Left lung (tissue), 10 donors: ENCODE results near the gene PARP3. TPM values are rescaled to one million over a fixed set of nuclear protein-coding genes. Genes with fewer than 3 reads are reported as not detected.

Source experiments
- ATAC-seq: fragments of 200-7000 bp; cut with Tn5 transposase; one replicate; pipeline ENCODE4 v1.9.1; 2020; ENCODE audit warnings: moderate library complexity
- DNase-seq, 4 donors: peaks; one replicate each; pipeline ENCODE4 v3.0.0-alpha.2; 2013 to 2020
- H3K27ac ChIP-seq, 2 donors: fragments of 200-600 bp; sonication (generic) in 1 of 2; one replicate each; pipeline versions ENCODE4 v1.5.0 to v1.8.0; 2020 to 2021
- H3K27me3 ChIP-seq, 2 donors: fragments of 200-600 bp; sonication (generic) in 1 of 2; one replicate each; pipeline versions ENCODE4 v1.5.0 to v1.8.0; 2020 to 2021
- H3K36me3 ChIP-seq, 2 donors: fragments of 200-600 bp; sonication (generic) in 1 of 2; one replicate each; pipeline versions ENCODE4 v1.5.0 to v1.8.0; 2020 to 2021
- H3K4me1 ChIP-seq, 2 donors: fragments of 200-600 bp; one replicate each; pipeline ENCODE4 v1.8.0; 2021
- H3K4me3 ChIP-seq, 2 donors: fragments of 200-600 bp; sonication (generic) in 1 of 2; one replicate each; pipeline versions ENCODE4 v1.5.0 to v1.8.0; 2020 to 2021; ENCODE audit warnings: mild to moderate bottlenecking in 1 of 2
- H3K9me3 ChIP-seq, 2 donors: fragments of 200-600 bp; sonication (generic) in 1 of 2; one replicate each; pipeline versions ENCODE4 v1.5.0 to v1.8.0; 2020 to 2021
- intact Hi-C, 2 donors: fragments of 100-400 bp; cut with DNase I; formaldehyde crosslinking; loops; one replicate each; pipeline versions ENCODE4 v1.11.2 to v1.14.2; 2022
- polyA plus RNA-seq, 6 donors: library from polyadenylated mRNA; unstranded; fragments of 120-200 nt; gene quantifications; one replicate each; pipeline ENCODE4 v1.2.1, GENCODE V29; 2013; ENCODE audit not compliant: insufficient read length in 6 of 6
- total RNA-seq, 2 donors: library from RNA; stranded (reverse); fragmentation: NEBNext Ultra II Directional; extraction: Animal tissue kit (Norgen Biotek cat#: 25700); gene quantifications; one replicate each; pipeline ENCODE4 v1.2.1, GENCODE V29; 2021
- TF ChIP-seq, protein P1 (sequence below), 2 donors: fragments of 200-600 bp; sonication (generic) in 1 of 2; IDR thresholded peaks; one replicate each; pipeline versions ENCODE4 v1.5.0 to v1.8.0; 2021; ENCODE audit warnings: antibody characterized with exemption in 2 of 2
- donor health status: DM: no; HTN: yes; CAD: no.
- donor health status: DM: no; HTN: no; CAD: no.

PARP3 gene
- total and polyA plus RNA-seq, 8 donors = 16.5 to 24.1 (median 20.3) TPM

DNA sequence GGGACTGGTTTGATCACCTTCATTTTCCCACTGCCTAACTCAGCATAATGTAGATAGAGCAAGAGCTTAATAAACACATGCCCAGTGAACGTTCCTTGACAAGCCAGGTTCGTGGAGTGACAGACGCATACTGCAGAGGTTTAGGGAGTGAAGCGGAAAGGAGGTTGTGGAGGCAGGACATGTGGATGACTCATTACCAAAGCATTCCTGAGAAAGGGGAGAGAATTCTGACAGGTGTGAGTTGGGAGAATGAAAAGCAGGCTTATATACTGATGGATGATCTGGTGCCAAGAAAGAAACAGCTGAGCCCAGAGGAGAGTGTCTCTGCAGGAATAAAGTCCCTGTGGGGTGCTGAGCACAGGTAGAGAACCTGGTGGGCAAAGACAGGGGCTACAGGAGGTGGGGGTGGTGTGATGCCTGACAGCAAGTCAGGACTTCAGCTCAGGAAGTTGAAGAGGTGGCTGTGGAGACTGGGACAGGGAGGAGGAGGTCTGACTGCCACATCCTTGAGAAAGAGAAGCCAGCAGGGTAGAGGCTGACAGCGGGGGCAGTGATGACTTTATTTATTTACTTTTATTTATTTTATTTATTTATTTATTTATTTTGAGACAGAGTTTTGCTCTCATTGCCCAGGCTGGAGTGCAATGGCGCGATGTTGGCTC is 55.9 kb downstream of the PARP3 start:
- TF ChIP-seq, protein P1, sequence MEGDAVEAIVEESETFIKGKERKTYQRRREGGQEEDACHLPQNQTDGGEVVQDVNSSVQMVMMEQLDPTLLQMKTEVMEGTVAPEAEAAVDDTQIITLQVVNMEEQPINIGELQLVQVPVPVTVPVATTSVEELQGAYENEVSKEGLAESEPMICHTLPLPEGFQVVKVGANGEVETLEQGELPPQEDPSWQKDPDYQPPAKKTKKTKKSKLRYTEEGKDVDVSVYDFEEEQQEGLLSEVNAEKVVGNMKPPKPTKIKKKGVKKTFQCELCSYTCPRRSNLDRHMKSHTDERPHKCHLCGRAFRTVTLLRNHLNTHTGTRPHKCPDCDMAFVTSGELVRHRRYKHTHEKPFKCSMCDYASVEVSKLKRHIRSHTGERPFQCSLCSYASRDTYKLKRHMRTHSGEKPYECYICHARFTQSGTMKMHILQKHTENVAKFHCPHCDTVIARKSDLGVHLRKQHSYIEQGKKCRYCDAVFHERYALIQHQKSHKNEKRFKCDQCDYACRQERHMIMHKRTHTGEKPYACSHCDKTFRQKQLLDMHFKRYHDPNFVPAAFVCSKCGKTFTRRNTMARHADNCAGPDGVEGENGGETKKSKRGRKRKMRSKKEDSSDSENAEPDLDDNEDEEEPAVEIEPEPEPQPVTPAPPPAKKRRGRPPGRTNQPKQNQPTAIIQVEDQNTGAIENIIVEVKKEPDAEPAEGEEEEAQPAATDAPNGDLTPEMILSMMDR (IDR thresholded peaks at IDR 0.05) = no peak

More for the DNA sequence above, 55.9 kb downstream of the PARP3 start:
- Histone ChIP-seq H3K4me3 (no peak overlapping the region), H3K27me3 (peaks cover 0 to 7% of the 10 kb centered on the region in 2 donors), H3K36me3 (peaks cover 0 to 21% of the 10 kb centered on the region in 2 donors), H3K27ac (no peak overlapping the region), H3K9me3 (no peaks in the 10 kb centered on the region), H3K4me1 (peaks cover 14 to 33% of the 10 kb centered on the region in 2 donors)
- peak; percentile 9 for ATAC-seq
- intact Hi-C loops = no loop called here
- no peak for DNase-seq

Other genes with a start within 250 kb of the PARP3 start
- gene GRM2, start 235.3 kb upstream of the PARP3 start, total RNA-seq = under 1 TPM; 0.21 to 0.61 TPM
- gene GRM2, start 235.3 kb upstream of the PARP3 start, polyA plus RNA-seq = 1 to 10 TPM in 1 of 6 donors, under 1 TPM in 5; 0.63 to 1.0 (median 0.83) TPM
- gene IQCF6, start 163.1 kb upstream of the PARP3 start, total RNA-seq = not detected
- not detected for gene IQCF6, start 163.1 kb upstream of the PARP3 start, polyA plus RNA-seq
- gene IQCF2, start 80.7 kb upstream of the PARP3 start, total RNA-seq = not detected
- not detected for gene IQCF2, start 80.7 kb upstream of the PARP3 start, polyA plus RNA-seq
- not detected for gene IQCF5, start 66.8 kb upstream of the PARP3 start, total RNA-seq
- gene IQCF5, start 66.8 kb upstream of the PARP3 start, polyA plus RNA-seq = not detected
- gene IQCF1, start 39.0 kb upstream of the PARP3 start, total RNA-seq = not detected
- under 1 TPM in 1 of 6 donors, not detected in 5; 0.33 TPM for gene IQCF1, start 39.0 kb upstream of the PARP3 start, polyA plus RNA-seq
- gene RRP9, start 459 bp upstream of the PARP3 start, total RNA-seq = 10 to 100 TPM; 14.5 to 25.7 TPM
- 10 to 100 TPM; 16.6 to 23.6 (median 19.1) TPM for gene RRP9, start 459 bp upstream of the PARP3 start, polyA plus RNA-seq
- gene GPR62, start 13.0 kb downstream of the PARP3 start, total RNA-seq = not detected
- gene GPR62, start 13.0 kb downstream of the PARP3 start, polyA plus RNA-seq = under 1 TPM; 0.17 to 0.35 (median 0.30) TPM
- 10 to 100 TPM; 29.7 to 43.1 TPM for gene PCBP4, start 25.1 kb downstream of the PARP3 start, total RNA-seq
- 10 to 100 TPM; 38.8 to 58.0 (median 49.8) TPM for gene PCBP4, start 25.1 kb downstream of the PARP3 start, polyA plus RNA-seq
- gene ABHD14B, start 31.7 kb downstream of the PARP3 start, total RNA-seq = 10 to 100 TPM; 32.4 to 47.0 TPM
- 10 to 100 TPM; 40.9 to 51.1 (median 46.8) TPM for gene ABHD14B, start 31.7 kb downstream of the PARP3 start, polyA plus RNA-seq
- gene ABHD14A, start 32.7 kb downstream of the PARP3 start, total RNA-seq = 10 to 100 TPM; 14.7 to 20.7 TPM
- 10 to 100 TPM; 20.9 to 30.2 (median 23.5) TPM for gene ABHD14A, start 32.7 kb downstream of the PARP3 start, polyA plus RNA-seq
- gene ACY1, start 41.2 kb downstream of the PARP3 start, total RNA-seq = 10 to 100 TPM; 37.0 to 41.2 TPM
- 10 to 100 TPM; 29.6 to 42.8 (median 36.2) TPM for gene ACY1, start 41.2 kb downstream of the PARP3 start, polyA plus RNA-seq
- gene RPL29, start 53.5 kb downstream of the PARP3 start, total RNA-seq = 100 to 1,000 TPM; 854 to 981 TPM
- gene RPL29, start 53.5 kb downstream of the PARP3 start, polyA plus RNA-seq = 1,000 to 10,000 TPM; 1,892 to 2,169 (median 1,970) TPM
- 10 to 100 TPM; 35.9 to 38.3 TPM for gene DUSP7, start 114.2 kb downstream of the PARP3 start, total RNA-seq
- 10 to 100 TPM; 17.5 to 23.6 (median 19.9) TPM for gene DUSP7, start 114.2 kb downstream of the PARP3 start, polyA plus RNA-seq
- 1 to 10 TPM; 5.3 to 7.6 TPM for gene POC1A, start 212.1 kb downstream of the PARP3 start, total RNA-seq
- 10 to 100 TPM in 3 of 6 donors, 1 to 10 TPM in 3; 7.9 to 16.5 (median 9.3) TPM for gene POC1A, start 212.1 kb downstream of the PARP3 start, polyA plus RNA-seq